Type B pancreatic cell (in vitro differentiated cells): Measurements from ENCODE around the gene FNDC3A. TPM values are rescaled to one million over a fixed set of nuclear protein-coding genes. Genes with fewer than 3 reads are reported as not detected.

Experiments used
- DNase-seq: peaks from one replicate; pipeline ENCODE4 v3.0.0; 2021; ENCODE audit warnings: mixed read lengths; ENCODE audit not compliant: unreplicated experiment; ENCODE audit errors: extremely low spot score
- H3K27ac Mint-ChIP-seq: 2 replicates; pipeline ENCODE4 v1.8.0; 2021; ENCODE audit warnings: mild to moderate bottlenecking, mixed read lengths
- H3K27me3 Mint-ChIP-seq: 2 replicates; pipeline ENCODE4 v1.8.0; 2021; ENCODE audit warnings: mixed read lengths
- H3K36me3 Mint-ChIP-seq: 2 replicates; pipeline ENCODE4 v1.8.0; 2021; ENCODE audit warnings: mixed read lengths
- H3K4me1 Mint-ChIP-seq: one replicate; pipeline ENCODE4 v1.8.0; 2021; ENCODE audit warnings: mixed read lengths; ENCODE audit not compliant: unreplicated experiment
- H3K4me3 Mint-ChIP-seq: 2 replicates; pipeline ENCODE4 v1.8.0; 2021; ENCODE audit warnings: mild to moderate bottlenecking, mixed read lengths
- H3K9me3 Mint-ChIP-seq: 2 replicates; pipeline ENCODE4 v1.8.0; 2021; ENCODE audit warnings: mixed read lengths
- CTCF ChIP-seq: fragments of 200-600 bp; sonication (generic); conservative IDR thresholded peaks from 2 replicates; pipeline ENCODE4 v1.5.0; 2021; ENCODE audit warnings: antibody characterized with exemption, mild to moderate bottlenecking
- total RNA-seq: library from RNA; stranded (reverse); gene quantifications from 2 replicates; pipeline ENCODE4 v1.2.1, GENCODE V29; 2021; ENCODE audit warnings: low replicate concordance

The FNDC3A gene
- total RNA-seq, 1 donor from 2014 or later: 65.7 TPM

GRCh38 chr13:49084961-49085360 lies 109.2 kb downstream of the FNDC3A start:
- Mint-ChIP-seq H3K27ac (no peak overlapping the region), H3K27me3 (no peaks in the 10 kb centered on the region), H3K9me3 (no peaks in the 10 kb centered on the region), H3K4me3 (no peak overlapping the region), H3K4me1 (no peaks in the 10 kb centered on the region), H3K36me3 (peaks cover 7% of the 10 kb centered on the region)
- no peak for TF ChIP-seq CTCF
- no peak for DNase-seq

- TF ChIP-seq CTCF: no peak
- Mint-ChIP-seq H3K27me3 (no peaks in the 10 kb centered on the region), H3K36me3 (peaks cover 7% of the 10 kb centered on the region), H3K4me3 (no peak overlapping the region), H3K4me1 (no peaks in the 10 kb centered on the region), H3K27ac (no peak overlapping the region), H3K9me3 (no peaks in the 10 kb centered on the region)
- no peak for DNase-seq
Observed at GRCh38 chr13:49086722-49087121, 111.0 kb downstream of the FNDC3A start.

DNA sequence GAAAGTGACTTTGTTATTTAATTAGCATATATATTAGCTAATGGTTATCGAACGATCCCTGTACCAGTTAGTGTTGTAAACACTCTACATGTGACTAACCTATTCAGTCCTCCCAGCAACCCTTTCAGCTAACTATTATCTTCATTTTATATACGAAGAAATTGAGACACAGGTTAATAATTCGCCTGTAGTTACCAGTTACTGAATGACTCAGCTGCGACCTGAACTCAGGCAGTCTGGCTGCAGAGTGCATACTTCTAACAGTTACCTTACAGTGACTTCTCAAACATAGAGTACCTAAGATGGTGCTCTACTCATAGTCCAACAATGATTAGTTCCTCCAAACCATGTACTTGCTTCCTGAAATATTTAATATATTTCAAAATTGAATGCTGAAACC lies 117.7 kb downstream of the FNDC3A start:
- Mint-ChIP-seq H3K27me3 (no peaks in the 10 kb centered on the region), H3K4me3 (no peak overlapping the region), H3K4me1 (peaks cover 16% of the 10 kb centered on the region), H3K27ac (no peak overlapping the region), H3K9me3 (no peaks in the 10 kb centered on the region), H3K36me3 (no peaks in the 10 kb centered on the region)
- no peak for TF ChIP-seq CTCF
- DNase-seq: no peak

- H3K9me3 Mint-ChIP-seq: no peaks in the 10 kb centered on the region
Observed at GRCh38 chr13:49097374-49097773, 121.7 kb downstream of the FNDC3A start.

DNA sequence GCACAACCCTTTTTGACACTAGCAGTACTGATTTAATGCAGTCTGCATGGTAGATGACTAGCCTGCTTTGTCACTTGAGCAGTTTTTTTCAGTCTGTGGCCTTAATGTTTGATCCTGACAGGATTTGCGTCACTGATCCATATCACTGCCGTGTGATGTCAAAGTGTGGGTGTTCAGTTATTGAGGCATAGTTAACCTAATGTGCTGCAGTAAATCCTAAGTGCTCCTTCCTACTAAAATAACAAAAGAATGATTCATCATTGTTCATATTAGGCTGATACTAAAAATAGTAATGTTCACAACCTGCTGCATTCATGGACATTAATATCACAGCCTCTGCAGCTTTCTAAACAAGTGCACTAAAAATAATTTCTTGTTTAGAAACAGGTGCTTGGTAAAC lies 122.5 kb downstream of the FNDC3A start:
- no peaks in the 10 kb centered on the region for H3K9me3 Mint-ChIP-seq
- no peaks in the 10 kb centered on the region for H3K27me3 Mint-ChIP-seq
- DNase-seq: no peak
- H3K4me1 Mint-ChIP-seq: peaks cover 19% of the 10 kb centered on the region
- H3K36me3 Mint-ChIP-seq: no peaks in the 10 kb centered on the region
- TF ChIP-seq CTCF: no peak
- peak overlapping the region; percentile 37 for H3K27ac Mint-ChIP-seq
- H3K4me3 Mint-ChIP-seq: no peak overlapping the region

More at GRCh38 chr13:49097374-49097773, 121.7 kb downstream of the FNDC3A start:
- H3K36me3 Mint-ChIP-seq: no peaks in the 10 kb centered on the region
- H3K27ac Mint-ChIP-seq: no peak overlapping the region
- DNase-seq: no peak
- H3K27me3 Mint-ChIP-seq: no peaks in the 10 kb centered on the region
- peaks cover 19% of the 10 kb centered on the region for H3K4me1 Mint-ChIP-seq
- no peak overlapping the region for H3K4me3 Mint-ChIP-seq
- TF ChIP-seq CTCF: no peak
